Liver (tissue), 3 donors: Measurements from ENCODE around the gene ACTR2.
"Not testable (repeated sequence)": the region's sequence is repeated elsewhere in the genome, so short reads cannot be mapped to it uniquely, and the experiment has no call there.

ENCODE experiments used
- HNF4A ChIP-seq, 2 donors: conservative IDR thresholded peaks; 2 replicates each; pipeline ENCODE4 v1.6.1; 2016; ENCODE audit warnings: antibody characterized with exemption in 2 of 2, mild to moderate bottlenecking in 2 of 2
- RAD21 ChIP-seq, 2 donors: IDR thresholded peaks; 2 replicates each; pipeline ENCODE4 v1.6.1; 2016; ENCODE audit warnings: antibody characterized with exemption in 2 of 2, mild to moderate bottlenecking in 2 of 2
- TAF1 ChIP-seq: conservative IDR thresholded peaks from 2 replicates; pipeline ENCODE4 v1.6.1; 2016; ENCODE audit warnings: antibody characterized with exemption, mild to moderate bottlenecking
- TF ChIP-seq, protein P1 (sequence below): fragments of 150-350 bp; IDR thresholded peaks from 2 replicates; pipeline ENCODE4 v1.5.1; 2017; ENCODE audit warnings: improper control_type of control experiment, low read depth, low read length; ENCODE audit not compliant: missing input control
- TF ChIP-seq, protein P2 (sequence below): IDR thresholded peaks from 2 replicates; pipeline ENCODE4 v1.6.1; 2016; ENCODE audit warnings: antibody characterized with exemption, mild to moderate bottlenecking
- TF ChIP-seq, protein P3 (sequence below): IDR thresholded peaks from 2 replicates; pipeline ENCODE4 v1.6.1; 2016; ENCODE audit warnings: antibody characterized with exemption
- TF ChIP-seq, protein P4 (sequence below): IDR thresholded peaks from 2 replicates; pipeline ENCODE4 v1.6.1; 2016; ENCODE audit warnings: antibody characterized with exemption
- donor health status: healthy.
- donor health status: healthy.

DNA sequence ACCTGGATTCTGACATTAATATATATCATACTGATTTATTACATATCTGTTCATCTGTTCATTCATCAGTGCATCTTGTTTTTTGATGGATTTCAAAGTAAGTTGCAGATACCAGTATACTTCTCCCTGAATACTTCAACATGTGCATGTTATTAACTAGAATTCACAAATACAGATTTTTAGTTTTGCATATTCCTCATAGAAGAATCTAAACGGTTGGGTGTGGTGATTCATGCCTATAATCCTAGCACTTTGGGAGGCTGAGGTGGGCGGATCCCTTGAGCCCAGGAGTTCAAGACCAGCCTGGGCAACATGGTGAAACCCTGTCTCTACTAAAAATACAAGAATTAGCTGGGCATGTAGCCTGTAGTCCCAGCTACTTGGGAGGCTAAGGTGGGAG lies 16.8 kb downstream of the ACTR2 start:
- TF ChIP-seq, protein P1, sequence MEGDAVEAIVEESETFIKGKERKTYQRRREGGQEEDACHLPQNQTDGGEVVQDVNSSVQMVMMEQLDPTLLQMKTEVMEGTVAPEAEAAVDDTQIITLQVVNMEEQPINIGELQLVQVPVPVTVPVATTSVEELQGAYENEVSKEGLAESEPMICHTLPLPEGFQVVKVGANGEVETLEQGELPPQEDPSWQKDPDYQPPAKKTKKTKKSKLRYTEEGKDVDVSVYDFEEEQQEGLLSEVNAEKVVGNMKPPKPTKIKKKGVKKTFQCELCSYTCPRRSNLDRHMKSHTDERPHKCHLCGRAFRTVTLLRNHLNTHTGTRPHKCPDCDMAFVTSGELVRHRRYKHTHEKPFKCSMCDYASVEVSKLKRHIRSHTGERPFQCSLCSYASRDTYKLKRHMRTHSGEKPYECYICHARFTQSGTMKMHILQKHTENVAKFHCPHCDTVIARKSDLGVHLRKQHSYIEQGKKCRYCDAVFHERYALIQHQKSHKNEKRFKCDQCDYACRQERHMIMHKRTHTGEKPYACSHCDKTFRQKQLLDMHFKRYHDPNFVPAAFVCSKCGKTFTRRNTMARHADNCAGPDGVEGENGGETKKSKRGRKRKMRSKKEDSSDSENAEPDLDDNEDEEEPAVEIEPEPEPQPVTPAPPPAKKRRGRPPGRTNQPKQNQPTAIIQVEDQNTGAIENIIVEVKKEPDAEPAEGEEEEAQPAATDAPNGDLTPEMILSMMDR, result not testable (repeated sequence)
- TF ChIP-seq, protein P2, sequence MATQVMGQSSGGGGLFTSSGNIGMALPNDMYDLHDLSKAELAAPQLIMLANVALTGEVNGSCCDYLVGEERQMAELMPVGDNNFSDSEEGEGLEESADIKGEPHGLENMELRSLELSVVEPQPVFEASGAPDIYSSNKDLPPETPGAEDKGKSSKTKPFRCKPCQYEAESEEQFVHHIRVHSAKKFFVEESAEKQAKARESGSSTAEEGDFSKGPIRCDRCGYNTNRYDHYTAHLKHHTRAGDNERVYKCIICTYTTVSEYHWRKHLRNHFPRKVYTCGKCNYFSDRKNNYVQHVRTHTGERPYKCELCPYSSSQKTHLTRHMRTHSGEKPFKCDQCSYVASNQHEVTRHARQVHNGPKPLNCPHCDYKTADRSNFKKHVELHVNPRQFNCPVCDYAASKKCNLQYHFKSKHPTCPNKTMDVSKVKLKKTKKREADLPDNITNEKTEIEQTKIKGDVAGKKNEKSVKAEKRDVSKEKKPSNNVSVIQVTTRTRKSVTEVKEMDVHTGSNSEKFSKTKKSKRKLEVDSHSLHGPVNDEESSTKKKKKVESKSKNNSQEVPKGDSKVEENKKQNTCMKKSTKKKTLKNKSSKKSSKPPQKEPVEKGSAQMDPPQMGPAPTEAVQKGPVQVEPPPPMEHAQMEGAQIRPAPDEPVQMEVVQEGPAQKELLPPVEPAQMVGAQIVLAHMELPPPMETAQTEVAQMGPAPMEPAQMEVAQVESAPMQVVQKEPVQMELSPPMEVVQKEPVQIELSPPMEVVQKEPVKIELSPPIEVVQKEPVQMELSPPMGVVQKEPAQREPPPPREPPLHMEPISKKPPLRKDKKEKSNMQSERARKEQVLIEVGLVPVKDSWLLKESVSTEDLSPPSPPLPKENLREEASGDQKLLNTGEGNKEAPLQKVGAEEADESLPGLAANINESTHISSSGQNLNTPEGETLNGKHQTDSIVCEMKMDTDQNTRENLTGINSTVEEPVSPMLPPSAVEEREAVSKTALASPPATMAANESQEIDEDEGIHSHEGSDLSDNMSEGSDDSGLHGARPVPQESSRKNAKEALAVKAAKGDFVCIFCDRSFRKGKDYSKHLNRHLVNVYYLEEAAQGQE, result not testable (repeated sequence)
- TF ChIP-seq, protein P3, sequence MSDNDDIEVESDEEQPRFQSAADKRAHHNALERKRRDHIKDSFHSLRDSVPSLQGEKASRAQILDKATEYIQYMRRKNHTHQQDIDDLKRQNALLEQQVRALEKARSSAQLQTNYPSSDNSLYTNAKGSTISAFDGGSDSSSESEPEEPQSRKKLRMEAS, result not testable (repeated sequence)
- TF ChIP-seq, protein P4, sequence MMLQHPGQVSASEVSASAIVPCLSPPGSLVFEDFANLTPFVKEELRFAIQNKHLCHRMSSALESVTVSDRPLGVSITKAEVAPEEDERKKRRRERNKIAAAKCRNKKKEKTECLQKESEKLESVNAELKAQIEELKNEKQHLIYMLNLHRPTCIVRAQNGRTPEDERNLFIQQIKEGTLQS, result not testable (repeated sequence)
- TF ChIP-seq RAD21 (IDR thresholded peaks at IDR 0.05); HNF4A (conservative IDR thresholded peaks at IDR 0.05); TAF1: not testable (repeated sequence)
